ENCODE data around the gene PRDM5.

- TF ChIP-seq CTCF (IDR thresholded peaks at IDR 0.05 in 2 of 3, conservative IDR thresholded peaks at IDR 0.05 in 1 of 3; ENCODE audit: borderline replicate concordance in 1 of 3, insufficient read depth in 1 of 3, low read depth in 2 of 3, low read length in 2 of 3) (no peak), EZH2 (IDR thresholded peaks at IDR 0.05) (no peak), MAX (IDR thresholded peaks at IDR 0.05) (no peak), JUND (IDR thresholded peaks at IDR 0.05) (no peak), EZH2phosphoT487 (IDR thresholded peaks at IDR 0.05; ENCODE audit: borderline replicate concordance) (no peak), POLR2AphosphoS5 (IDR thresholded peaks at IDR 0.05; ENCODE audit: low read depth, low read length) (no peak), ZBTB33 (IDR thresholded peaks at IDR 0.05; ENCODE audit: extremely low read depth, insufficient replicate concordance, low read length) (no peak), POLR2A (IDR thresholded peaks at IDR 0.05; ENCODE audit: borderline replicate concordance, extremely low read depth, insufficient read depth, insufficient read length) (no peak), ELF1 (IDR thresholded peaks at IDR 0.05; ENCODE audit: borderline replicate concordance, low read depth) (no peak), YY1 (IDR thresholded peaks at IDR 0.05; ENCODE audit: extremely low read depth, insufficient replicate concordance, low read depth, low read length) (no peak), REST (IDR thresholded peaks at IDR 0.05; ENCODE audit: low read depth) (no peak), SP1 (IDR thresholded peaks at IDR 0.05; ENCODE audit: low read depth) (no peak), EGR1 (IDR thresholded peaks at IDR 0.05; ENCODE audit: low read depth) (no peak), RAD21 (IDR thresholded peaks at IDR 0.05; ENCODE audit: low read depth) (no peak)
These were observed 40.7 kb downstream of the PRDM5 start for GRCh38 chr4:120881846-120882245.
